Ectodermal cell (in vitro differentiated cells): Measurements from ENCODE around the gene CRISP1.
"Not testable (repeated sequence)": the region's sequence is repeated elsewhere in the genome, so short reads cannot be mapped to it uniquely, and the experiment has no call there.

ENCODE experiments used
- H3K27ac ChIP-seq: 2 replicates; pipeline ENCODE4 v1.7.0; 2013; ENCODE audit warnings: mild to moderate bottlenecking, low read depth, low read length; ENCODE audit not compliant: insufficient read depth, poor library complexity, severe bottlenecking
- H3K27me3 ChIP-seq: 2 replicates; pipeline ENCODE4 v1.7.0; 2013; ENCODE audit warnings: mild to moderate bottlenecking, low read length; ENCODE audit not compliant: insufficient read depth, control insufficient read depth, poor library complexity, severe bottlenecking
- H3K36me3 ChIP-seq: one replicate; pipeline ENCODE4 v1.7.0; 2013; ENCODE audit warnings: low read length; ENCODE audit not compliant: control insufficient read depth, insufficient read depth
- H3K4me1 ChIP-seq: one replicate; pipeline ENCODE4 v1.7.0; 2013; ENCODE audit warnings: low read length; ENCODE audit not compliant: control insufficient read depth, insufficient read depth
- H3K4me3 ChIP-seq: 2 replicates; pipeline ENCODE4 v1.7.0; 2013; ENCODE audit warnings: low read depth, low read length, control low read depth; ENCODE audit not compliant: insufficient read depth
- H3K9me3 ChIP-seq: 2 replicates; pipeline ENCODE4 v1.7.0; 2013; ENCODE audit warnings: mild to moderate bottlenecking, low read length, moderate library complexity; ENCODE audit not compliant: control insufficient read depth
- WGBS, 2 experiments: methylation state at CpG; one replicate each; pipeline ENCODE4 v1.1.7; 2013; ENCODE audit warnings: missing lambda C conversion rate in 2 of 2; 5-methylcytosine and 5-hydroxymethylcytosine counted together

The CRISP1 gene

GRCh38 chr6:49895553-49895952 is 29.2 kb upstream of the CRISP1 start:
- not testable (repeated sequence) for H3K4me1 ChIP-seq, H3K36me3 ChIP-seq, H3K27ac ChIP-seq, H3K27me3 ChIP-seq, H3K4me3 ChIP-seq, H3K9me3 ChIP-seq

- no peaks in the 10 kb centered on the region for H3K36me3 ChIP-seq
- no peaks in the 10 kb centered on the region for H3K27me3 ChIP-seq
- H3K27ac ChIP-seq: no peak overlapping the region
- H3K4me3 ChIP-seq: no peak overlapping the region
- peaks cover 8% of the 10 kb centered on the region for H3K4me1 ChIP-seq
- 82 to 93% methylated on average over 3 of the region's 3 CpGs for WGBS, 2 experiments
- no peaks in the 10 kb centered on the region for H3K9me3 ChIP-seq
Observed at GRCh38 chr6:49892280-49892679, 25.9 kb upstream of the CRISP1 start.

- whole genome bisulfite sequencing, 2 experiments: 11 to 17% methylated on average over 7 of the region's 7 CpGs
Observed at GRCh38 chr6:49890988-49891387, 24.7 kb upstream of the CRISP1 start.

GRCh38 chr6:49888742-49889431 is 22.6 kb upstream of the CRISP1 start:
- Histone ChIP-seq H3K36me3 (no peaks in the 10 kb centered on the region), H3K4me3 (no peak overlapping the region), H3K27me3 (no peaks in the 10 kb centered on the region), H3K27ac (no peak overlapping the region), H3K4me1 (peaks cover 8% of the 10 kb centered on the region), H3K9me3 (no peaks in the 10 kb centered on the region)
- 87 to 97% methylated on average over 3 to 5 of the region's 5 CpGs for WGBS, 2 experiments

More at GRCh38 chr6:49890988-49891387, 24.7 kb upstream of the CRISP1 start:
- H3K27ac ChIP-seq: no peak overlapping the region
- no peaks in the 10 kb centered on the region for H3K27me3 ChIP-seq
- no peak overlapping the region for H3K4me3 ChIP-seq
- no peaks in the 10 kb centered on the region for H3K36me3 ChIP-seq
- H3K9me3 ChIP-seq: no peaks in the 10 kb centered on the region
- peaks cover 8% of the 10 kb centered on the region for H3K4me1 ChIP-seq

- H3K27ac ChIP-seq: no peak overlapping the region
- no peaks in the 10 kb centered on the region for H3K4me1 ChIP-seq
- no peaks in the 10 kb centered on the region for H3K9me3 ChIP-seq
- H3K27me3 ChIP-seq: no peaks in the 10 kb centered on the region
- H3K4me3 ChIP-seq: no peak overlapping the region
- 44 to 100% methylated on average over 1 to 2 of the region's 2 CpGs for WGBS, 2 experiments
- H3K36me3 ChIP-seq: no peaks in the 10 kb centered on the region
Observed at GRCh38 chr6:49868951-49869529, 2.7 kb upstream of the CRISP1 start.

GRCh38 chr6:49856282-49856681 is 10.1 kb downstream of the CRISP1 start:
- no peaks in the 10 kb centered on the region for H3K36me3 ChIP-seq
- 57% methylated on average over 2 of the region's 2 CpGs for WGBS, 2 experiments
- no peaks in the 10 kb centered on the region for H3K27me3 ChIP-seq
- H3K4me3 ChIP-seq: no peak overlapping the region
- H3K4me1 ChIP-seq: no peaks in the 10 kb centered on the region
- H3K27ac ChIP-seq: no peak overlapping the region
- no peaks in the 10 kb centered on the region for H3K9me3 ChIP-seq

GRCh38 chr6:49855221-49855620 is 11.1 kb downstream of the CRISP1 start:
- WGBS, 2 experiments: 89 to 92% methylated on average over 4 of the region's 4 CpGs
- Histone ChIP-seq H3K27me3 (no peaks in the 10 kb centered on the region), H3K27ac (no peak overlapping the region), H3K9me3 (no peaks in the 10 kb centered on the region), H3K4me1 (no peaks in the 10 kb centered on the region), H3K36me3 (no peaks in the 10 kb centered on the region), H3K4me3 (no peak overlapping the region)

- H3K4me1 ChIP-seq: no peaks in the 10 kb centered on the region
- no peaks in the 10 kb centered on the region for H3K36me3 ChIP-seq
- H3K4me3 ChIP-seq: no peak overlapping the region
- H3K27ac ChIP-seq: no peak overlapping the region
- H3K27me3 ChIP-seq: no peaks in the 10 kb centered on the region
- 88 to 91% methylated on average over 1 of the region's 2 CpGs for WGBS, 2 experiments
- no peaks in the 10 kb centered on the region for H3K9me3 ChIP-seq
Observed at GRCh38 chr6:49852975-49853374, 13.4 kb downstream of the CRISP1 start.

GRCh38 chr6:49849213-49849907 is 17.0 kb downstream of the CRISP1 start:
- Histone ChIP-seq H3K36me3 (no peaks in the 10 kb centered on the region), H3K27ac (no peak overlapping the region), H3K4me3 (no peak overlapping the region), H3K27me3 (no peaks in the 10 kb centered on the region), H3K4me1 (no peaks in the 10 kb centered on the region), H3K9me3 (no peaks in the 10 kb centered on the region)
- WGBS, 2 experiments: 51 to 54% methylated on average over 4 of the region's 4 CpGs

- H3K27ac ChIP-seq: no peak overlapping the region
- no peak overlapping the region for H3K4me3 ChIP-seq
- WGBS, 2 experiments: 68 to 74% methylated on average over 2 of the region's 2 CpGs
- no peaks in the 10 kb centered on the region for H3K36me3 ChIP-seq
- no peaks in the 10 kb centered on the region for H3K27me3 ChIP-seq
- H3K4me1 ChIP-seq: no peaks in the 10 kb centered on the region
- H3K9me3 ChIP-seq: no peaks in the 10 kb centered on the region
Observed at GRCh38 chr6:49847673-49848072, 18.7 kb downstream of the CRISP1 start.
